Peyer's patch (tissue), 4 donors: Measurements from ENCODE around the gene FSTL3. TPM values are rescaled to one million over a fixed set of nuclear protein-coding genes. Genes with fewer than 3 reads are reported as not detected.

Experiments used
- DNase-seq, 3 donors: peaks; one replicate each; pipeline ENCODE4 v3.0.0-alpha.2; 2017 to 2019
- H3K27ac ChIP-seq, 4 donors: fragments of 200-600 bp; sonication (generic); one replicate each; pipeline ENCODE4 v1.5.1; 2016 to 2019
- H3K27me3 ChIP-seq, 2 donors: fragments of 200-600 bp; sonication (generic); one replicate each; pipeline ENCODE4 v1.5.1; 2019
- H3K36me3 ChIP-seq, 3 donors: fragments of 200-600 bp; sonication (generic); one replicate each; pipeline ENCODE4 v1.5.1; 2016 to 2019
- H3K4me1 ChIP-seq, 4 donors: fragments of 200-600 bp; sonication (generic); one replicate each; pipeline ENCODE4 v1.5.1; 2016 to 2019
- H3K4me3 ChIP-seq, 4 donors: fragments of 200-600 bp; sonication (generic); 1 replicate in 3 of 4; 2 replicates in 1 of 4; pipeline ENCODE4 v1.5.1; 2016 to 2019; ENCODE audit warnings: mild to moderate bottlenecking in 1 of 4
- H3K9me3 ChIP-seq, 4 donors: fragments of 200-600 bp; sonication (generic); one replicate each; pipeline ENCODE4 v1.5.1; 2016 to 2019; ENCODE audit warnings: mild to moderate bottlenecking in 1 of 4
- POLR2A ChIP-seq, 2 donors: fragments of 450-650 bp; IDR thresholded peaks; one replicate each; pipeline ENCODE4 v1.5.1; 2017; ENCODE audit warnings: antibody characterized with exemption in 2 of 2, mild to moderate bottlenecking in 2 of 2, moderate library complexity in 2 of 2
- total RNA-seq, 4 donors: library from RNA; depleted of rRNA; stranded (reverse); fragments of >200 nt; gene quantifications; one replicate each; pipeline ENCODE4 v1.1.0, GENCODE V29; 2016
- TF ChIP-seq, protein P1 (sequence below), 6 experiments: fragments of 450-650 bp in 4 of 6; fragments of 200-600 bp in 2 of 6; sonication (generic) in 1 of 6; IDR thresholded peaks; one replicate each; pipeline ENCODE4 v1.5.1; 2017 to 2019; ENCODE audit warnings: antibody characterized with exemption in 6 of 6, mild to moderate bottlenecking in 3 of 6, moderate library complexity in 1 of 6

Gene FSTL3
- total RNA-seq, 4 donors from 2014 or later = 13.8 to 94.9 (median 34.9) TPM

DNA sequence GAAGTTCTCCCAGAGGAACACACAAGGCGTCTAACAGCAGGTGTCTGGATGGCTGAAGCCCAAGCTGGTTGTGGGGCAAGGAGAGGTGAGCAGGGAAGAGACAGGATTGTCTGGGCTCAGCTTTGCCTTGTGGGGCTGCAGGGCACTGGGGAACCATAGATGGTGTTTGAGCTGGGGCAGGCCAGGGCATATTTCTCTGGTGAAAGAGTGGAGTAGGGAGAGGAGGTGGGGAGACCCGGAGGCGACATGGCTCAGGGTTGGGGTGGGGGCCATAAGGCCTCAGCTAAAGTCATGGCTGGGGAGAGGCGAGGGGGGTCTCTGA lies 27.1 kb downstream of the FSTL3 start:
- TF ChIP-seq POLR2A (IDR thresholded peaks at IDR 0.05) = no peak
- peak overlapping the region in 2 of 4 donors; percentile 24 to 27 for H3K4me3 ChIP-seq
- no peaks in the 10 kb centered on the region for H3K36me3 ChIP-seq
- peaks cover 0 to 8% of the 10 kb centered on the region in 2 donors for H3K27me3 ChIP-seq
- H3K27ac ChIP-seq = peak overlapping the region in 1 of 4 donors; percentile 33
- peaks cover 0 to 6% (median 0%) of the 10 kb centered on the region in 4 donors for H3K9me3 ChIP-seq
- peaks cover 0 to 7% (median 2%) of the 10 kb centered on the region in 4 donors for H3K4me1 ChIP-seq
- DNase-seq = no peak

DNA sequence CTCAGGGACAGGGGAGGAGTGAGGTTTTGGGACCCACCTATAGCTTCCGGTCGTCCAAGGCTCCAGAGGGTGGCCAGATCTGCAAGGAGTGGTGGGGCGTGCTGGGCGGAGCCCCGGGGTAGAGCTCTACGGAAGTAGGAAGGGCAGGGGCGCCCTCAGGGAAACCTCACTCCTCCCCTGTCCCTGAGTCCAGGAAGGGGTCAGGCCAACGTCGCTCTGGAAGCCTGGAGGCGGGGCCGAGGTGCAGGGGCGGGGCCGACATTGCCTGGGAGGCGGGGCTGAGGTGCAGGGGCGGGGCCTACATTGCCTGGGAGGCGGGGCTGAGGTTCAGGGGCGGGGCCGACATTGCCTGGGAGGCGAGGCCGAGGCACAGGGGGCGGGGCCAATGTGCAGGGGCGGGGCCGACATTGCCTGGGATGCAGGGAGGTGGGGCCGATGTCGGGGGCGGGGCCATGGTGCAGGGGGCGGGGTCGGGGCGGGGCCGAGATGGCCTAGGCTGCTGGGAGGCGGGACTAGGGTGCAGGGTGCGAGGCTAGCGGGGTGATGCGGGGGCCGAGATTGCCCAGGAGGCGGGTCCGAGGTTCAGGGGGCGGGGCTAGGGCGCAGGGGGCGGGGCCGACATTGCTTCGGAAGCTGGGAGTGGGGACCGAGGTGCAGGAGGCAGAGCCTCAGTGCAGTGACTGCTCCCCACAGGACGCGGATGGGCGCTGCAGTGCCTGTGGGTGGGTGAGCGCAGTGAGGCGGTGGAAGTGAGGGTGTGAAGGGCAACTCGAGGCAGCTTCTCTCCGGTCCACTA lies 27.7 kb downstream of the FSTL3 start:
- H3K4me3 ChIP-seq = peak overlapping the region in 2 of 4 donors; percentile 24 to 27
- H3K27ac ChIP-seq = peak overlapping the region in 1 of 4 donors; percentile 33
- H3K9me3 ChIP-seq = peaks cover 0 to 6% (median 0%) of the 10 kb centered on the region in 4 donors

DNA sequence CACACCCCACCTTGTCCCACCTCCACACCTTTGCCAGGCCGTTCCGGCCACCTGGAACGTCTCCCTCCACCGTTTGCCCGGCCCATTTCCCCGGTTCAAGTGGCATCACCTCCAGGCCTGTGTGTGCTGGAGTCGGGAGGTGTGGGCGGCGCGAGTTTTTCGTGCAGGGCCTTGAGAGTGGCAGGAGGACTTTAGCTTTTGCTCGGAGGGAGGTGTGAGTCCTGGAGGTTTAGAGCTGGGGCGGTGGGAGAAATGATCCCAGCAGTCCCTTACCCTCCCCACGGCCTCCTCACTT lies 28.2 kb downstream of the FSTL3 start:
- Histone ChIP-seq H3K27ac (peak overlapping the region in 1 of 4 donors; percentile 19), H3K36me3 (no peaks in the 10 kb centered on the region), H3K4me3 (peak overlapping the region in 1 of 4 donors; percentile 21), H3K27me3 (peaks cover 0 to 9% of the 10 kb centered on the region in 2 donors), H3K9me3 (peaks cover 0 to 6% (median 0%) of the 10 kb centered on the region in 4 donors), H3K4me1 (peaks cover 0 to 11% (median 3%) of the 10 kb centered on the region in 4 donors)
- no peak for DNase-seq
- no peak for TF ChIP-seq POLR2A (IDR thresholded peaks at IDR 0.05)
- TF ChIP-seq, protein P1, sequence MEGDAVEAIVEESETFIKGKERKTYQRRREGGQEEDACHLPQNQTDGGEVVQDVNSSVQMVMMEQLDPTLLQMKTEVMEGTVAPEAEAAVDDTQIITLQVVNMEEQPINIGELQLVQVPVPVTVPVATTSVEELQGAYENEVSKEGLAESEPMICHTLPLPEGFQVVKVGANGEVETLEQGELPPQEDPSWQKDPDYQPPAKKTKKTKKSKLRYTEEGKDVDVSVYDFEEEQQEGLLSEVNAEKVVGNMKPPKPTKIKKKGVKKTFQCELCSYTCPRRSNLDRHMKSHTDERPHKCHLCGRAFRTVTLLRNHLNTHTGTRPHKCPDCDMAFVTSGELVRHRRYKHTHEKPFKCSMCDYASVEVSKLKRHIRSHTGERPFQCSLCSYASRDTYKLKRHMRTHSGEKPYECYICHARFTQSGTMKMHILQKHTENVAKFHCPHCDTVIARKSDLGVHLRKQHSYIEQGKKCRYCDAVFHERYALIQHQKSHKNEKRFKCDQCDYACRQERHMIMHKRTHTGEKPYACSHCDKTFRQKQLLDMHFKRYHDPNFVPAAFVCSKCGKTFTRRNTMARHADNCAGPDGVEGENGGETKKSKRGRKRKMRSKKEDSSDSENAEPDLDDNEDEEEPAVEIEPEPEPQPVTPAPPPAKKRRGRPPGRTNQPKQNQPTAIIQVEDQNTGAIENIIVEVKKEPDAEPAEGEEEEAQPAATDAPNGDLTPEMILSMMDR (IDR thresholded peaks at IDR 0.05) = no peak

More for the DNA sequence above, 27.7 kb downstream of the FSTL3 start:
- Histone ChIP-seq H3K4me1 (peaks cover 0 to 7% (median 3%) of the 10 kb centered on the region in 4 donors), H3K36me3 (no peaks in the 10 kb centered on the region), H3K27me3 (peaks cover 0 to 9% of the 10 kb centered on the region in 2 donors)
- peak; percentile 23 to 86 (median 81) for DNase-seq
- TF ChIP-seq, protein P1 (IDR thresholded peaks at IDR 0.05) = peak in 1 of 6 experiments; percentile 7
- TF ChIP-seq POLR2A (IDR thresholded peaks at IDR 0.05) = peak in 1 of 2 donors; percentile 35

DNA sequence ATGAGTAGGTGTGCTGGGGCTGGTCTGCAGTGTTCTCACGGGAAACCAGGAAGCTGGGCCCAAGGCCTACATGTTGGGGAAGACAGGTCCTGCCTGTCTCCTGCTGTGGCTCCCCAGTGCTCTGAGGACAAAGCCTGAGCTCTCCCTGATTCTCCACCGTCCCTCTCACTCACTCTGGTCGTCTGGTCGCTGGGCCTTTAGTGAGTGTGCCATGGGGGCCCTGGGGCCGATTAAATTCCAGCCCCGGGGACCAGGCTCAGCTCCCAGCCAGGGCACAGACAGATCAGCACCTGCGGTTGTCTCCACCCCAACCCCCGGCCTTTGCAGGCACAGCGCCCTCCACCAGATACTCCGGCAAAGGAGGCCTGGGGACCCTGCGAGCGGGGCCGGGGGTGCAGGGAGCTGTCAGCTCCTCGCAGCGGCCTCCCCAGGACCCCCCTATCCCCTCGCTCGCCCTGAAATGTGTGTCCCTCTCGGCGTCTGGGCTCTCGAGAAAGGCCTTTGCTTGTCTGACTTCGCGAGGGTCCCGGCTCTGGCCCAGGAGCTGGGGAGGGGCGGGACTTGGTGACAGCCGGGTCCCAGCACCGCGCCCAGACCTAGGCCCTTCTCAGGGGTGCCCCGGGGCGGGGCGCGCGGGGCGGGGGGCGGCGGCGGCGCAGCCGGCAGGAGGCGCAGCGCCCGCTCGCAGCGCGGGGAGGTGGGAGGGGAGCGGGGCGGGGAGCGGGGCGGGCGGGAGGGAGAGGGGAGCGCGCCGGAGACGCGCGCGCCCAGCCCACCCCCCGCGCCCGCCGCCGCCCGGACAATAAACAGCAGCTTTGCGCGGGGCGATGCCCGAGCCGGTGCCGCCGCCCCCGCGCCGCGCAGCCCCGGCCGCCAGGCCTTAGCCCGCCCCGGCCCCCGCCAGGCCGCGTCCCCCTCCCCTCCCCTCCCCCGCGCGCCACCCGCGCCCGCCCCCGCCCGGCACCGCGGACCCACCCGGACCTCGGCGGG lies 32.3 kb downstream of the FSTL3 start, which contains the start of gene PALM:
Gene PALM (plus strand): TSS at position 782 of the 990 bp plus-strand sequence. CDS start 212 bp downstream, outside the sequence.
- no peak for DNase-seq
- no peak for TF ChIP-seq POLR2A (IDR thresholded peaks at IDR 0.05)
- TF ChIP-seq, protein P1 (IDR thresholded peaks at IDR 0.05) = no peak
- Histone ChIP-seq H3K27ac (peak within 1 kb of the TSS; percentile 12 to 77 (median 58)), H3K36me3 (no peaks in the 10 kb centered on the region), H3K9me3 (peaks cover 0 to 6% (median 0%) of the 10 kb centered on the region in 4 donors), H3K4me1 (peaks cover 0 to 12% (median 3%) of the 10 kb centered on the region in 4 donors), H3K4me3 (peak within 1 kb of the TSS; percentile 32 to 56 (median 46)), H3K27me3 (peaks cover 0 to 16% of the 10 kb centered on the region in 2 donors)

DNA sequence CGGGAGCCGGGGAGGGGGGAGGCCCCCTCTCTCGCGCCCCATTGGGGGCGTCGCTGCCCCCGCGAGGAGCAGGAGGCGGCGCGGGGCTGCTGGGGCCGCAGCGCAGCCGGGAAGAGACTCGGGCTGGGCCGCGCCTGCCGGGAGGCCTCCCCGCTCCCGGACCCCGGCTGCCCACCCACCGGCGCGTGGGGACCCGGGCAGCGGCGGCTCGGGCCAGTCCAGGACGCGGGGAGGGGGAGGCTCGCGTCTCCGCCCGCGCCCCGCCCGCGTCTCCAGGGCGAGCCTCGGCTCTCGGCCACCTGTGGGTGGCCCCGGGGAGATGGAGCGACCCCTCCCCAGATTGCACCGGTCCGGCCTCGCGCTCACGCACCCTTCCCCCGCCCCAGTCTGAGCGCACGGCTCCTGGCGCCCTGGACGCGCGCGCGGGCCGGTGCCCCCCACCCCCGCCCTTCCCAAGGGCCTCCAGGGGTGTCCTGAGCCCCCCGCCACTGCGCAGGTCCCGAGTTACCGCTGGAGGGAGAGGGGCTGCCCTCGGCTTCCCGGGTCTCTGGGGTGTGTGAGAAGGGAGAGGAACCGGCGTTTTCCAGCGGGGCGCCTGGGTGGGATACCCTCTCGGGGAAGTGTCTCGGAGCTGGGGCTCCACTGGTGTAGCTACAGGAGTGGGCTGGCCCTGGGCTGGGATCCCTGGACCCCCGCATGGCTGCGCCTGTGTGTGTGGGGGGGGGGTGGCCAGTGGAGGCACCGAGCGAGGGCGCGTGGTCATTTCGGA lies 33.2 kb downstream of the FSTL3 start:
- no peak for DNase-seq
- Histone ChIP-seq H3K4me3 (peak overlapping the region; percentile 32 to 56 (median 46)), H3K27me3 (peaks cover 0 to 16% of the 10 kb centered on the region in 2 donors), H3K9me3 (peaks cover 0 to 6% (median 0%) of the 10 kb centered on the region in 4 donors), H3K36me3 (no peaks in the 10 kb centered on the region), H3K27ac (peak overlapping the region; percentile 12 to 77 (median 58)), H3K4me1 (peaks cover 0 to 5% (median 3%) of the 10 kb centered on the region in 4 donors)
- no peak for TF ChIP-seq POLR2A (IDR thresholded peaks at IDR 0.05)
- TF ChIP-seq, protein P1 (IDR thresholded peaks at IDR 0.05) = no peak
